CD8-positive, alpha-beta memory T cell (primary cell): ENCODE results near the gene ASCC1. TPM values are rescaled to one million over a fixed set of nuclear protein-coding genes. Genes with fewer than 3 reads are reported as not detected.
A peak's percentile ranks its signal among the peaks of the same experiment; 100 is the strongest.

Experiments used
- CTCF ChIA-PET: fragments of 350-600 bp; sonication (Branson Sonifier 250); formaldehyde crosslinking; loops from one replicate; lab custom pipeline; 2021; ENCODE audit warnings: antibody characterized with exemption; lab: Charles Lee
- POLR2A ChIA-PET: fragments of 350-600 bp; sonication (Branson Sonifier 250); formaldehyde crosslinking; loops from one replicate; lab custom pipeline; 2021; ENCODE audit warnings: antibody characterized with exemption; lab: Charles Lee
- DNase-seq, 5 donors: peaks; one replicate each; pipeline versions ENCODE4 v3.0.0 to v3.0.0-alpha.2; 2020 to 2022; ENCODE audit warnings: mixed read lengths in 1 of 5
- H3K27ac ChIP-seq: one replicate; pipeline ENCODE4 v1.7.0; 2013; ENCODE audit warnings: low read depth, mild to moderate bottlenecking, low read length, moderate library complexity
- H3K27me3 ChIP-seq: 2 replicates; pipeline ENCODE4 v1.7.0; 2013; ENCODE audit warnings: low read length, mild to moderate bottlenecking; ENCODE audit not compliant: insufficient read depth, poor library complexity, severe bottlenecking
- H3K36me3 ChIP-seq: 2 replicates; pipeline ENCODE4 v1.7.0; 2013; ENCODE audit warnings: mild to moderate bottlenecking, low read length, moderate library complexity; ENCODE audit not compliant: insufficient read depth
- H3K4me1 ChIP-seq: 2 replicates; pipeline ENCODE4 v1.7.0; 2013; ENCODE audit warnings: mild to moderate bottlenecking, low read length, moderate library complexity; ENCODE audit not compliant: insufficient read depth
- H3K4me3 ChIP-seq: 2 replicates; pipeline ENCODE4 v1.7.0; 2013; ENCODE audit warnings: mild to moderate bottlenecking, low read length
- H3K9me3 ChIP-seq: 2 replicates; pipeline ENCODE4 v1.7.0; 2013; ENCODE audit warnings: mild to moderate bottlenecking, low read length
- H3K27ac Mint-ChIP-seq, 8 donors: one replicate each; pipeline ENCODE4 v1.8.0; 2020 to 2021; ENCODE audit warnings: mixed read lengths in 8 of 8, mild to moderate bottlenecking in 6 of 8, inconsistent platforms in 3 of 8, moderate library complexity in 3 of 8
- H3K27me3 Mint-ChIP-seq, 2 donors: one replicate each; pipeline ENCODE4 v1.8.0; 2020 to 2021; ENCODE audit warnings: mixed read lengths in 2 of 2, mild to moderate bottlenecking in 1 of 2, moderate library complexity in 1 of 2
- H3K36me3 Mint-ChIP-seq, 3 donors: one replicate each; pipeline ENCODE4 v1.8.0; 2020 to 2021; ENCODE audit warnings: mixed read lengths in 3 of 3, inconsistent platforms in 1 of 3, mild to moderate bottlenecking in 1 of 3
- H3K4me1 Mint-ChIP-seq, 3 donors: one replicate each; pipeline ENCODE4 v1.8.0; 2020 to 2021; ENCODE audit warnings: mixed read lengths in 3 of 3, inconsistent platforms in 1 of 3, mild to moderate bottlenecking in 1 of 3
- H3K4me3 Mint-ChIP-seq, 7 donors: one replicate each; pipeline ENCODE4 v1.8.0; 2020 to 2021; ENCODE audit warnings: mixed read lengths in 7 of 7, mild to moderate bottlenecking in 6 of 7, moderate library complexity in 4 of 7, inconsistent platforms in 2 of 7
- H3K9me3 Mint-ChIP-seq, 5 donors: one replicate each; pipeline ENCODE4 v1.8.0; 2020 to 2022; ENCODE audit warnings: mixed read lengths in 5 of 5, mild to moderate bottlenecking in 3 of 5, moderate library complexity in 2 of 5, inconsistent platforms in 1 of 5
- polyA plus RNA-seq: library from polyadenylated mRNA; unstranded; fragments of 300-500 nt; fragmentation: Illumina TruSeq; gene quantifications from one replicate; pipeline ENCODE4 v1.2.3, GENCODE V29; 2021
- total RNA-seq, 2 experiments: library from RNA; stranded (reverse); gene quantifications; one replicate each; pipeline ENCODE4 v1.2.3, GENCODE V29; 2021

ASCC1 gene
- total and polyA plus RNA-seq, 3 experiments from 2014 or later: 19.1 to 43.2 (median 36.3) TPM

DNA sequence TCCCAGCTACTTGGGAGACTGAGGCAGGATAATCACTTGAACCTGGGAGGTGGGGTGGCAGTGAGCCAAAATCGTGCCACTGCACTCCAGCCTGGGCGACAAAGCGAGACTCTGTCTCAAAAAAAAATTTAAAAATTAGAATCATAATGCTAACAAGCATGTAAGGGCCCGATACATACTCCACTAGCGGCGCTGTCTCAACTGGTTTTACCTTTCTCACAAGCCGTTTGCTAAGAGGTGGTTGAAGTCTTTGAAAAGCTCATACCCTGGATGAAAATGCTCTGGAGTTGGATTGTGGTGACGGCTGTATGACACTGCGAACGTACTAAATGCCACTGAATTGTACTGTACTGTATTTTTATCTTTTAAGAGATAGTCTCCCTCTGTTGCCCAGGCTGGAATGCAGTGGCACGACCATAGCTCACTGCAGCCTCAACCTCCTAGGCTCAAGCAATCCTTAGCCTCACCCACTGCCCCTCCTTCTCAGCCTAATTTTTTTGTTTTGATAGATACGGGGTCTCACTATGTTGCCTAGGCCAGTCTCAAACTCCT, 157.7 kb downstream of the ASCC1 start:
- CTCF ChIA-PET: interaction anchor here (1.0 to 3.7 kb wide), 3 partner anchors 10 to 279 kb away, joined by 3 to 37 read pairs (median 5); no protein-coding TSS in a partner anchor
- H3K27ac Mint-ChIP-seq: peak overlapping the region in 7 of 8 donors; percentile 9 to 85 (median 58)

GRCh38 chr10:72056932-72057751, 158.9 kb downstream of the ASCC1 start:
- ChIA-PET POLR2A (interaction anchor here (0.9 to 1.0 kb wide), 2 partner anchors 13 to 31 kb away, joined by 3 to 4 read pairs; partner anchors contain the start of gene SPOCK2), CTCF (interaction anchor here (1.0 to 3.7 kb wide), 3 partner anchors 9 to 280 kb away, joined by 3 to 37 read pairs (median 5); no protein-coding TSS in a partner anchor)
- peak overlapping the region in 2 of 7 donors; percentile 6 to 68 for H3K4me3 Mint-ChIP-seq
- no peaks in the 10 kb centered on the region for H3K4me1 ChIP-seq
- peaks cover 4% of the 10 kb centered on the region for H3K36me3 ChIP-seq
- H3K27me3 Mint-ChIP-seq: peaks cover 0 to 8% of the 10 kb centered on the region in 2 donors
- peaks cover 19 to 38% (median 21%) of the 10 kb centered on the region in 3 donors for H3K4me1 Mint-ChIP-seq
- no peak overlapping the region for H3K27ac ChIP-seq
- DNase-seq: no peak
- H3K27ac Mint-ChIP-seq: peak overlapping the region in 4 of 8 donors; percentile 26 to 85 (median 56)
- H3K36me3 Mint-ChIP-seq: peaks cover 0 to 17% (median 1%) of the 10 kb centered on the region in 3 donors
- no peaks in the 10 kb centered on the region for H3K9me3 ChIP-seq
- no peak overlapping the region for H3K4me3 ChIP-seq
- peaks cover 0 to 2% (median 0%) of the 10 kb centered on the region in 5 donors for H3K9me3 Mint-ChIP-seq
- H3K27me3 ChIP-seq: no peaks in the 10 kb centered on the region

More for the DNA sequence above, 157.7 kb downstream of the ASCC1 start:
- Mint-ChIP-seq H3K27me3 (peaks cover 0 to 8% of the 10 kb centered on the region in 2 donors), H3K36me3 (peaks cover 0 to 30% (median 3%) of the 10 kb centered on the region in 3 donors), H3K9me3 (peaks cover 0 to 4% (median 0%) of the 10 kb centered on the region in 5 donors), H3K4me1 (peaks cover 21 to 47% (median 21%) of the 10 kb centered on the region in 3 donors), H3K4me3 (peak overlapping the region in 1 of 7 donors; percentile 70)
- H3K9me3 ChIP-seq: no peaks in the 10 kb centered on the region
- DNase-seq: no peak
- H3K4me1 ChIP-seq: no peaks in the 10 kb centered on the region
- POLR2A ChIA-PET: interaction anchor here (0.5 to 1.4 kb wide), 4 partner anchors 10 to 158 kb away, joined by 3 to 4 read pairs (median 3); partner anchors contain the start of genes ANAPC16, ASCC1 and SPOCK2
- no peak overlapping the region for H3K4me3 ChIP-seq
- H3K27me3 ChIP-seq: no peaks in the 10 kb centered on the region
- H3K36me3 ChIP-seq: peaks cover 12% of the 10 kb centered on the region
- H3K27ac ChIP-seq: no peak overlapping the region

- Histone ChIP-seq H3K4me3 (no peak overlapping the region), H3K36me3 (no peaks in the 10 kb centered on the region)
These were observed 160.0 kb downstream of the ASCC1 start for GRCh38 chr10:72056113-72056512.

DNA sequence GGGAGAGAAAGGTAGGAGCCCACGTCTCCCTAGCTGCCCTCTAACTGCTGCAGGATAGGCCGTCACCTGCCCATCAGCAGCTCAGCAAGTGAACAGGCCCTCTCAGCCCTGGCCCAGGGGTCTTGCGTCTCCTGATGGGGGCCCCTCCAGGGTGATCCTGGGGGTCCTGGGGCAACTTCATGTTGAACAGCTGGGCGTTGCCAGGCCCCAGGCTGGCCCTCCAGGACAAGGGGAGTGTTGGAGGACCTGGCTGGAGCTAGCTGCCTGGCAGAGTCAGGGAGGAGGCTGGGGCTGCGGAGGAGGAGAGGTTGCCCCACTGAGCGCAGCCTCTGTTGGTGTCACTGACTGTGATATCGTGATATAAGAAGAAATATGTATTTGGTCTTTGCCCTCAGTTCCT, 162.4 kb downstream of the ASCC1 start:
- H3K4me1 ChIP-seq: no peaks in the 10 kb centered on the region
- DNase-seq: no peak
- Mint-ChIP-seq H3K27me3 (peaks cover 0 to 6% of the 10 kb centered on the region in 2 donors), H3K27ac (no peak overlapping the region), H3K4me3 (no peak overlapping the region), H3K9me3 (peaks cover 0 to 3% (median 0%) of the 10 kb centered on the region in 5 donors), H3K4me1 (peaks cover 5 to 6% (median 6%) of the 10 kb centered on the region in 3 donors), H3K36me3 (no peaks in the 10 kb centered on the region)
- H3K36me3 ChIP-seq: no peaks in the 10 kb centered on the region
- no peak overlapping the region for H3K27ac ChIP-seq
- H3K9me3 ChIP-seq: no peaks in the 10 kb centered on the region
- no peak overlapping the region for H3K4me3 ChIP-seq
- H3K27me3 ChIP-seq: no peaks in the 10 kb centered on the region
- ChIA-PET POLR2A (no interaction called here), CTCF (interaction anchor here (1.0 kb wide), 1 partner anchor 18 kb away, joined by 3 read pairs; no protein-coding TSS in a partner anchor)

More at GRCh38 chr10:72056113-72056512, 160.0 kb downstream of the ASCC1 start:
- Histone ChIP-seq H3K27me3 (no peaks in the 10 kb centered on the region), H3K9me3 (no peaks in the 10 kb centered on the region), H3K27ac (no peak overlapping the region), H3K4me1 (no peaks in the 10 kb centered on the region)
- Mint-ChIP-seq H3K36me3 (peaks cover 0 to 7% (median 1%) of the 10 kb centered on the region in 3 donors), H3K9me3 (peaks cover 0 to 2% (median 0%) of the 10 kb centered on the region in 5 donors), H3K27me3 (peaks cover 0 to 6% of the 10 kb centered on the region in 2 donors), H3K4me3 (no peak overlapping the region), H3K4me1 (peaks cover 14 to 28% (median 21%) of the 10 kb centered on the region in 3 donors), H3K27ac (peak overlapping the region in 1 of 8 donors; percentile 66)
- ChIA-PET CTCF (no interaction called here), POLR2A (interaction anchor here (0.9 kb wide), 1 partner anchor 14 kb away, joined by 3 read pairs; no protein-coding TSS in a partner anchor)
- no peak for DNase-seq

GRCh38 chr10:72050873-72051272, 165.2 kb downstream of the ASCC1 start:
- Mint-ChIP-seq H3K27ac (no peak overlapping the region), H3K4me3 (no peak overlapping the region)
- POLR2A ChIA-PET: no interaction called here

GRCh38 chr10:72049969-72050781, 165.9 kb downstream of the ASCC1 start:
- Mint-ChIP-seq H3K4me3 (no peak overlapping the region), H3K4me1 (peaks cover 6 to 8% (median 7%) of the 10 kb centered on the region in 3 donors), H3K27me3 (peaks cover 0 to 2% of the 10 kb centered on the region in 2 donors), H3K9me3 (peaks cover 0 to 3% (median 0%) of the 10 kb centered on the region in 5 donors), H3K27ac (no peak overlapping the region), H3K36me3 (no peaks in the 10 kb centered on the region)
- ChIA-PET POLR2A (no interaction called here), CTCF (interaction anchor here (1.1 to 3.6 kb wide), 6 partner anchors 8 to 287 kb away, joined by 3 to 37 read pairs (median 8); no protein-coding TSS in a partner anchor)
- Histone ChIP-seq H3K27ac (no peak overlapping the region), H3K36me3 (no peaks in the 10 kb centered on the region), H3K27me3 (no peaks in the 10 kb centered on the region), H3K9me3 (no peaks in the 10 kb centered on the region), H3K4me1 (no peaks in the 10 kb centered on the region), H3K4me3 (no peak overlapping the region)
- no peak for DNase-seq

More at GRCh38 chr10:72050873-72051272, 165.2 kb downstream of the ASCC1 start:
- H3K36me3 ChIP-seq: no peaks in the 10 kb centered on the region
- peaks cover 0 to 2% of the 10 kb centered on the region in 2 donors for H3K27me3 Mint-ChIP-seq
- CTCF ChIA-PET: no interaction called here
- H3K4me1 Mint-ChIP-seq: peaks cover 6 to 8% (median 7%) of the 10 kb centered on the region in 3 donors
- H3K36me3 Mint-ChIP-seq: no peaks in the 10 kb centered on the region
- no peak overlapping the region for H3K27ac ChIP-seq
- no peak for DNase-seq
- no peaks in the 10 kb centered on the region for H3K4me1 ChIP-seq
- H3K27me3 ChIP-seq: no peaks in the 10 kb centered on the region
- H3K4me3 ChIP-seq: no peak overlapping the region
- H3K9me3 Mint-ChIP-seq: peaks cover 0 to 3% (median 0%) of the 10 kb centered on the region in 5 donors
- H3K9me3 ChIP-seq: no peaks in the 10 kb centered on the region

- no peak for DNase-seq
- Mint-ChIP-seq H3K4me3 (no peak overlapping the region), H3K36me3 (no peaks in the 10 kb centered on the region), H3K4me1 (peaks cover 6 to 8% (median 7%) of the 10 kb centered on the region in 3 donors), H3K27ac (peak overlapping the region in 1 of 8 donors; percentile 55), H3K27me3 (peaks cover 0 to 2% of the 10 kb centered on the region in 2 donors), H3K9me3 (peaks cover 0 to 3% (median 0%) of the 10 kb centered on the region in 5 donors)
- ChIA-PET POLR2A (interaction anchor here (1.1 kb wide), 1 partner anchor 167 kb away, joined by 4 read pairs; the partner anchor contains the start of gene ASCC1), CTCF (interaction anchor here (0.8 to 3.6 kb wide), 21 partner anchors 9 to 298 kb away, joined by 3 to 37 read pairs (median 5); partner anchors contain the start of genes ANAPC16 and ASCC1)
- Histone ChIP-seq H3K27me3 (no peaks in the 10 kb centered on the region), H3K4me3 (no peak overlapping the region), H3K4me1 (no peaks in the 10 kb centered on the region), H3K27ac (no peak overlapping the region), H3K9me3 (no peaks in the 10 kb centered on the region), H3K36me3 (no peaks in the 10 kb centered on the region)
These were observed 166.6 kb downstream of the ASCC1 start for GRCh38 chr10:72049472-72049871.
